Activated CD4-positive, alpha-beta T cell treated with anti-CD3 and anti-CD28 coated beads, Interleukin-2, amount 50 U/mL, for 24 hours (primary cell): ENCODE measurements around the gene BRAT1.

ENCODE experiments used
- DNase-seq, 2 donors: peaks; one replicate each; pipeline ENCODE4 v3.0.0-alpha.2; 2020; ENCODE audit warnings: low read depth in 1 of 2, low spot score in 1 of 2

BRAT1 gene

DNA sequence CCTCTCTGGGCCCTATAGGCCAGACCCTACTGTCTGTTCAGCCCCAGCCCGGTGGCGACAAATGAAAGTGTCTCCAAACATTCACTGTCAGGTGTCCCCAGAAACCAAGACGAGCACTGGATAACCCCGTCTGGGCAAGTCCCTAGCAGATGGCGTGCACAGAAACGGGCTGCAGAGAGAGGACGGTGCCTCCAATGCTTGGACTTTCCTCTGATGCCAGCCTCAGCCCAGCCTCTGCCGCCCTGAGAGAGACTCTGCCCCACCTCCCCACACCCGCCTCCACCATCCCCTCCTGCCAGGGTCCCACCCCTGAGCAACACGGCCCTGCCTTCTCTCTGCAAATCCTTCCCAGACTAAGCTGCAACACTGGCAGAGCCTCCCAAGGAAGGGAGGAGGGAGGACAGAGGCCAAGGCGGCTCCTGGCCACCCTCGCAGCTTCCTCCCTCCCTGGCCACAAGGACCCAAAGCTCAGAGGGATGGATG is 43.1 kb downstream of the BRAT1 start:
- DNase-seq: no peak

DNA sequence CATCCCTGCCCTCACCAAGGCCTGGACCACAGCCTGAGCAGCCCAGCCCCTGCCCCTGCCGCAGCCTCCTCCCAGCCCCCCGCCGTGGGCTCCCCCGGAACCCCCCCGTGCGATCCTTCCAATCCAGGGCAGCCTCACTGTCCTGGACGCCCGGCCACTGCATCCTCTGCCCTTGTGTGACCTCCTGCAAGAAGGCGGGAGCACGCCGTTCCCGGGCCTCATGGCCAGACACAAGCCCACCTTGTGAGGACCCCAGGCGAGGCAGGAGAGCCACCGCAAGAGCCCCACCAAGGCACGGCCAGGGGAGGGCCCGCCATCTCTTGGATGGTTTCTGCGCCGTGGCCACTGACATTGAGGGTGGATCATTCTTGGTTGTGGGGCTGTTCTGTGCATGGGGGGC is 43.6 kb downstream of the BRAT1 start:
- no peak for DNase-seq

DNA sequence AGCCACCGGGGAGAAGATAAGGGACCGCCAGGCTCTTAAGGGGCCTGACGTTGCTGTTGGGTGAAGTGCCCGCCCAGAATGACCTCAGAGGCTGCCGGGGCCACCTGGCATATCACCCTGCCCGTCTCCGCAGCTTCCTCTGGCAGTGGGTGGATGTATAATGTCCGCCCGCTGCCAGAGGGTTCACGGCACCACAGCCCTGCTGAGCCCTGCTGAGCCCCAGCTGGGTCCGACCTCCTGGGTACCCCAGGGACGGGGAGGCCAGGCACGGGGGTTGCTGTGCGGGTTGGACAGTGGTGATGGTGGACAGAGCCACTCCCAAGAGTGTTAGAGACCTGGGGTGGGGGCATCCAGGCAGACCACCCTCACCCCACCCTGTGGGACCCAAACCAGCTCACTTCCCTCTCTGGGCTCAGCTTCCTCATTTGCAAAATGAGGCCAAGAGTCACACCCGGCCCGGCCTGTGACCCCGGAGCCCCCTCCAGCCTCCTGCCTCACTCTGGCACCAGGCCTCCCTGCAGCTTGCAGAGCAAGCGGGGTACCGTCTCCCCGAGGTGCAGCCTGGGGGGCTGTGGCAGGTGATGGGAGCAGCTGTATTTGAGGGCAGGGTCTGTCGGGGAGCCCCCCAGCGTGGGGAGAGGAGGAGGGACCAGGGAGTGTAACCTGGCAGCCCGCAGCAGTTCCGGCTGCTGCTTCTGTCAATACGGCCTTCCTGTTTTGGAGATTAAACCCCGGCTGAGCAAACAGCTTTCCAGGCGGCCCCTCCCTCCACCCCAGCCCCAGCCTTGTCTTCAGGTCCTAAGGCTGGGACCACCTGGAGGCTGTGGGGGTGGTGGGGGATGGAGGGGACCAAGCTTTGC is 44.2 kb downstream of the BRAT1 start:
- DNase-seq: peak in 1 of 2 donors; percentile 37

DNA sequence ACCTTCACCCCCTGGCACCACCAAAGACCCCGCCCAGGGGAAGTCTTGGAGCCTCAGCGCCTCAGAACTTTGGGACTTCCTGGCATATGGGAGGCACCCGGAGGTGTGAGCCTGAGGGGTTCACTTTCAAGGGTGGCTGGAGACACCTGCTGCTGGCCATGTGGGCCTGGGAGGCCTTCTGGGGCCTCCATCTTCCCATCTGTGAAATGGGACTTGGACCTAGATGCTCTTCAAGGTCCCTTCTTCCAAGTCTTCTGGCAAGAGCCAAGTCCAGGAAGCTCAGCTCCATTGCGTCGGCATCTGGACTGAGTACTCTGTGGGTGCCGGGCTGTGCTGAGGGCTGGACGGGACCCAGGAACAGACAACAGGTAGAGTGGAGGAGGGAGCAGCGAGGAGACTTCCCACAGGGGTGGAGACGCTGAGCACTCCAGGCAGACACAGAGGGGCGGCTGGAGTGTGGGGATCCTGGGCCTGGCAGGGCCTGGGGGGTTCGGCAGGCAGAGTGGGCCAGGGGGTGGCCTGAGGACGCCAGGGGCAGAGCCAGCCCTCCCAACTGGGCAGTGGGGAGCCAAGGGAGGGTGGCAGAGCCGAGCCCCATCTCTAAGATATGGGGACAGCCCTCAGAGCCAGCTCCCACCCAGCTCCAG is 45.1 kb downstream of the BRAT1 start:
- DNase-seq: no peak

DNA sequence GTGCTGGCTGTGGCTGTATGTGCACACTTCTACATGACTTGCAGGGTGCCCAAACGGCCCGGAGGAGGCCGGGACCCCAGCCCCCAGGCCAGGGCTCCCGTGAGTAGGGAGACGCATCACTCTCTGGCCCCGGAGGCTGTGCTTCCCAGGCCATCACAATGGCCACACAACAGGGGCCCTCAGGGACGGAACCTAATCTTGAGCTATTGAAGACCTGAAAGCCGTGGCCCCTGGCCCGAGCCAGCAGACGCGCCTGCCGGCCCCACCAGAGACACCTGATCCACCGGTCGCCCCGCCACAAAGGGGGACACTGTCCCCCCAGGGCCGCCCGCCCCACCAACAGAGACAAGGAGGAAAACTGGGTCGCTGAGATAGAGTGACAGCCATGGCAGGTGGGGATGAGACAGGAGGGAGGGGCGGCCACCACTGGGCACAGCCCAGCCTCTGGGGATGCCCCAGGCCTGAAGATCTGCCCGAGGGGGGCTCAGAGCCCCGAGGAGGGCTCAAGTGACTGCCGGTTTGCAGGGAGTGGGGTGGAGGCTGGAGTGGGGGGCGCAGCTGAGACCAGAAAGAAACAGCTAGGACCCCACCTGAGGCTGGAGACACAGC is 45.9 kb downstream of the BRAT1 start:
- DNase-seq: no peak

DNA sequence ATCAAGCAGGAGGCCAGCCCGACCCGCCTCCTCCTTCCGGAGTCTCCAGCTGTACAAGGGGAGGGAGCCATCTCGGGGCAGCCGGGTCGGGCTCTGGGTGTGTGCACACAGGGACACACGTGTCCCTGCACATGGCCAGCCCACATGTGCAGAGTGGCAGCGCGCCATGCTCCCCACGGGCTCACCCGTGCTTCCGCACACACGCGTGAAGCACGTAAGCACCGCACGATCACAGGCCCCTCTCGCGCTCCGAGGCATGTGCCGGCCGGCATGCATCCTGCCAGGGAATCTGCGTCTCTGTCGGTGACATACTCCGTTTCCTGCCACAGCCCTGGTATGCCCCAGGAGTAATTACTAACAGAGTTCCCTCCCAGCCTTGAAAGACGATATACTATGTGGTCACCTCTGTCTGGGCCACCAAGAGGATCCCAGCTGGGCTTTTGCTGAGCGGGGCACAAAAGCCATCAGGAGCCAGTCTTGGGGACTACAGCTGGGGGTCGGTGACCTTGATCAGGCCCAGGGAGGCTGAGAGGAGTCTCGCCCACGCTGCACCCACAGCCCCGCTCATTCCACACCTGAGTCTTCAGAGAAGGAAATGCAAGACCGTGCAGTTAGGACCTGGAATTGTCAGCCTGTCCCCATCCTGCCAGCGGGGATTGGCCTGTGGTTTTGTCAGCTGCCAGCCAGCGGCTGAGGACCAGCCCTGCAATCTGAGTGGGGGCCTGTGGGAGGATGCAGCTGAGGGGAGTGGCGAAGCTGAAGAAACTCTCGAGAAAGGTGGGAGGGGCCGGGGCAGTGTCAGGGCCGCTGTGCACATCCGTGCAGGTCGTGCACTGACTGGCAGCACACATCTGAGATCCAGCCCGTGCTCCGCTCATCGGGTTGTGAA is 46.8 kb downstream of the BRAT1 start:
- peak in 1 of 2 donors; percentile 30 for DNase-seq

DNA sequence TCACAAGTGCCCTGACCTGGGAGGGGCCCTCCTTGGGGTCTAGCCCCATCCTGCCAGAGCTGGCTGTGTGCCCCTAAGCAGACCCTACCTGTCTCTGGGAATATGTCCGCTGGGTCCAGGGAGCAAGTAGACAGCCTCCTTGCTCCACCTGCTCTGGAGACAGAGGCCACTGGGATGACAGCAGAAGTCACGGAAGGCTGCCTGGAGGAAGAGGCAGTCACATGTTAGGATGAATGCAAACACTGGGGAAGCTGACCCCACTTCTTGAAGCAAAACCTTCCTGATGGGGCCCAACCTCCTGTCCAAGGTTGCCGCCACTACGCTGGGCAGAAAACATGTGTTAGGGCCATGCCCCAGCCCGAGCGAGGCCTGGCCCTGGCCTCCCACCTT is 47.4 kb downstream of the BRAT1 start:
- DNase-seq: no peak

DNA sequence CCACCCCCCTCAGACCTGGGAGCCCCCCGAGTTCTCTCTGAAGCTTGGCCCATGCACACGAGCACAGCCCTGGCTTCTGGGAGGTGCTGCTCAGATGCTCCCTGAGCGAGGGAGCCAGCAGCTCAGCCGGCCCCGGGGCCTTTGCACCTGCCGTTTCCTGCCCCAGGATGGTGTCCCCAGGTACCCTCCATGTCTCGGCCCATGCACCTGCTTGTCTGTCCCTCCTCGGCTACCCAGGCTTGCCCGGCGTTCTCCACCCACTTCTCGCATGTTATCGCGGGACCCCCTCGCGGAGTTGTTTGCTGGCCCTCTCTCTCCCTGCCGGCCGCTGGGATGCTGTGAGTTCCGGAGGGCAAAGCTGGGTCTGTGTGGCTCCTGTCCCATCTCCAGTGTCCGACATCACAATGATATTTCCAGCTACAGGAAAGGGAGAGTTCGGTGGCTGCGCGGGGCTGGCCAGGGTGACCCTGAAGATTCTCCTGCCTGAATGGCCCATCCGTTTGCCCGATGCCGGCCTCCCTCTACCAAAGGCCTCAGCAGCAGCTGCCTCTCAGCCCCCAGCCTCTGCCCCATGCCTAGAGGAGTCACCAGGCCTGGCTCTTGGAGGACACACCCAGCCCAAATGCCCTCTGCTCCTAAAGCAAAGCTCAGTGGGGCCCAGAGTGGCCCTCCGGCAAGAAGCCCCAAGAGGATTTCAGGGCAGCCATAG is 48.0 kb downstream of the BRAT1 start:
- no peak for DNase-seq

DNA sequence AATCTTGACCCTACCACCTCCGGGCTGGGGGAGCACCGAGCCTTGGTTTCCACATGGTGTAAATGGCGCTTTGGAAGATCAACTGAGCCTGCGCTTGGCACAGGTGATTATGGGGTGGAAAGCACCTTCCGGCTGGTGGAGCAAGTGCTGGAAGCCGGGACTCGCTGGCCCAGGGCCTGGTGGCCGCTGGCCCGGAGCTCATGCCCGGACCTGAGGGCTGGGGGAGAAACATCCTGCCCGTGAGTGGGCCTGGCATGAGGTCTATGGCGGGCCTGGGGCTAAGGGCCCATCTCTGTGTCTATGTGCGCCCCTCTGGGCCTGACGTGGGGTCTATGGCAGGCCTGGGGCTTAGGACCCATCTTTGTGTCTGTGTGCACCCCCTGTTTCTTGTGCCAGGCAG is 49.9 kb downstream of the BRAT1 start:
- DNase-seq: no peak

DNA sequence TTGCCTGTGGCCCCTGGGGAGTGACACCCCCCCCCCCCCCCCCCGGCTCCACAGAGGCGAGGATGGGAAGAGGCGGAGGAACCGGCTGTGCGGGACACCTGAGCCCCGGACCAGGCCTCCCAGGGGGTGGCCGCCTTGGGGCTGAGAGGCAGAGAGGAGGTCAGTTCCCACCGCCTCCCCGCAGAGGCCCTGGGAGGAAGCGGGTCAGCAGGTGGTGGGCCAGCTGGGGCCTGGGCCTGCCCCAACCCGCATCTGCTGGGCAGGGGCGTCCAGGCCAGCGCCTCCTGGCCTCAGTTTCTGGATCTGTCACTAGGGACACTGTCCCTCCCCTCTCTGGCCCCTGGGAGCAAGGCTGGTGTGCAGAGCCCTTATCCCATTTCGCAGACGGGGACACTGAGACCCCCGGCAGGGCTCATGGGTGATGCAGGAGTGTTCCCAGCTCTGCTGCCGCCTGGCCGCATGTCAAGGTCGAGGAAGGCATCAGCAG is 50.4 kb downstream of the BRAT1 start:
- no peak for DNase-seq

DNA sequence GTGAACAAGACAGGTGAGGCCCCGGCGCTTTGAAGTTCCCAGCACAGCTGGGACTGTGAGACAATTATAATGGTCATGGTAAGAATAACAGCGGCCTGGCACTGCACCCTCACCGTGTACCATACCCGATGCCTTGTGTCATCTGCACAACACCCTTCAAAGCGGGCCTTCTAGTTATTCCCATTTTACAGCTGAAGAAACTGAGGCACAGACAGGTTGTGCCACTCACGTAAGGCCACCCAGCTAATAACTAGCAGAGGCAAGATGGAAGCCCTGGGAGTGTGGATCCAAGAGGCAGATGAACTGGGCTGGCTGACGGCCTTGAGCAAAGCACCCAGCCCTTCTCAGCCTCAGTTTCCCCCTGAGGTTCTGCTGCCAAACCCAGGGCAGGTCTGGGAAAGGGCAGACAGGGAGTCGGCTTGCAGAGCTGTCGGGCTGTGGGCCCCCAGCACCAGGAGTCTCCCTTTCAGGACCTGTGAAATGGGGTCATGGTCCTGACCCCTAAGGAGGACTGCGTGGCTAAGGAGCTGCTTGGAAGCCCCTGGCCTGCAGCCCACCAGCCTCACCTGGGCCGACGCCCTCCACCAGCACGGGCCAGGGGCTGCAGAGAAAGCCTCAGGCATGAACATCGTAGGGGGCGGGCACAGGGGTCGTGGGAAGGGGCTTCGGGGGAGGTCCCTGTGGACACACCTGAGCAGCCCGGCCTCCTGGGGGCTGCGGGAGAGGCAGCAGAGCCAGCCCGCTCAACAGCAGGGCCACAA is 51.0 kb downstream of the BRAT1 start:
- DNase-seq: no peak

DNA sequence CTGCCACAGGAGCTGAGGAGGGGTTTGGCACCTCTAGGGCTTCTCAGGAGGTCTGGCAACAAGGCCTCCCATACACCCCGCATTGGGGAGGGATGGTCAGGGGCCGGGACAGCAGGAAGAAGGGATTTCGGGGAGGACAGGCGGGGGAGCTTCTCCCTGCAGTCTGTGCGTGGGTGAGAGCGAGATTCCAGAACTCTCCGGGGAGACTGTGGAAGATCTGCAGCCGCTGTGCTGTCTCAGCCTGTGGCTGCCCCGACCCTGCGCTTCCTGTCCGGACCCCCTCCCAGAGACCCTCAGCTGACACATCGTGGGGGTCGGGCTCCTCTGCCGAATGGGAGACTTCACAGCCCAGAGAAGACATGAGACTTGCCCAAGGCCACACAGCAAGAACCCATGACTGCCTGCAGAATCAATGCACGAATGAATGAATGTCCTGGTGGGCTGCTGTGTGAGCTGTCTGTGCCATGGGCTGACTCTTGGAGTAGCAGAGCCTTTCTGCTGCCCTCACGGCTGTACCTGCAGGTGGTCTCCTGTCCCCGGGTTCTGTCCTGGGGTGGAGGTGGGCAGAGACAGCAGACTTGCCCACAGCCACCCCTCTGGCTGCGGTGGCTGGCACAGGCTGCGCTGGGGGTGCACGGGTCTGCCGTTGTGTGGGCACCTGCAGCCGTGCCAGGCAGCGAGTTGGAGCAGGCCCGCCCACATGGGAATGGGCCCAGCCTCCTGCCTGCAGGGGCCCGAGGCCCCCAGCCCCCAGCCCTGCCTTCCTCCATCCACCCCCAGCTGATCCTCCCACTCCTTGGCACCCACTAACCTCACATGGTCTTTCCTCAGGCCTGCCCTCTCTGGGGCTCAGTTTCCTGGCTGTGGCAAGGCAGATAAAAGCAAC is 52.0 kb downstream of the BRAT1 start:
- DNase-seq: no peak

DNA sequence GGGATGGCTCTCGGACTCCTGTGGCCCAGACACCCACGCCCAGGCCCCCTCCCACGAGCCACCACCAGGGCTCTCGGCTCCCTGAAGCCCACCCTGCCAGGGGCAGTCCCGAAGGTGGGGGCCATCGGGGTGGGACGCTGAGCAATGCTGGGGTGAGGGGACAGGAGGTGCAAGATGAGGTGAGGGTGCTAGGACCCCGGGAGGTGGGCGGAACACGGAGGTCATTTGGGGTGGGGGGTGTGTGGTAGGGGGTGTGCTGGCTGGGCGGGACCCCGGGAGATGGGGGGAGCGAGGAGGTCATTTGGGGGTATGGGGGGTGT is 52.7 kb downstream of the BRAT1 start:
- DNase-seq: no peak

DNA sequence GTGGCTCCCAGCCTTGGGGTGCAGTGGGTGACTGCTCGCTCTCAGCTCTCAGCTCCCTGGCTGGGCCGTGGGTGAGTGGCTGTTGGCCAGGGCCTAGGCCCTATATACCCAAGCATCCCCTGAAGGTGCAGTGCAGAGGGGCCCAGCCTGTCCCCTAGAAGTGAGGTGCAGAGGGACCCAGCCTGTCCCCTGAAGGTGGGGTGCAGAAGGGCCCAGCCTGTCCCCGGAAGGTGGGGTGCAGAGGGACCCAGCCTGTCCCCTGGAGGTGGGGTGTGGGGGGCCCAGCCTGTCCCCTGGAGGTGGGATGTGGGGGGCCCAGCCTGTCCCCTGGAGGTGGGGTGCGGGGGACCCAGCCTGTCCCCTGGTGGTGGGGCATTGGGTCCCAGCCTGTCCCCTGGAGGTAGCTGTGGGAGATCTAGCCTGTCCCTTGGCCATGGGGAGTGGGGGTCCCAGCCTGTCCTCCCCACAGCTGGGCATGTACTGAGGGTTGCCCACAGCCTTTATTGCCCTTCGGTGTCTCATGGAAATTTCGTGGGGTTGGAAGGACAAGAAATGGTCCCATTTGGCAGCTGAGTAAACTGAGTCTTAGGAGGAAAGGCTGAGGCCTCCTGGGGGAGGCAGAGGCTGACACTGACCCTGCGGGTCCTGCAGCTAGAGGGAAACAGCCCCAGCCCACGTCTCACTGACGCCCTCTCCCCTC is 53.2 kb downstream of the BRAT1 start:
- DNase-seq: no peak

DNA sequence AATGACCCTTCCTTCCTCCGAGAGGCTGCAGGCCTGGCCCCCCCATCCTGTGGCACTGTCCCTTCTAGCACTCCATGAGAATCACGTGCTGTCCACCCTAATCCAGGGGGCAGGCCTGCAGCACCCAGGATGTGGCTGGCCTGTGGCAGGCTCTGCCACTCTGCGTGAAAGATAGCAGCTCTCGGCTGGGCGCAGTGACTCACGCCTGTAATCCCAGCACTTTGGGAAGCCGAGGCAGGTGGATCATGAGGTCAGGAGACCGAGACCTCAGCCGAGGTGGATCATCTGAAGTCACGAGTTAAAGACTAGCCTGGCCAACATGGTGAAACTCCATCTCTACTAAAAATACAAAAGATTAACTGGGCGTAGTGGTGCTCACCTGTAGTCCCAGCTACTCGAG is 54.6 kb downstream of the BRAT1 start:
- no peak for DNase-seq

DNA sequence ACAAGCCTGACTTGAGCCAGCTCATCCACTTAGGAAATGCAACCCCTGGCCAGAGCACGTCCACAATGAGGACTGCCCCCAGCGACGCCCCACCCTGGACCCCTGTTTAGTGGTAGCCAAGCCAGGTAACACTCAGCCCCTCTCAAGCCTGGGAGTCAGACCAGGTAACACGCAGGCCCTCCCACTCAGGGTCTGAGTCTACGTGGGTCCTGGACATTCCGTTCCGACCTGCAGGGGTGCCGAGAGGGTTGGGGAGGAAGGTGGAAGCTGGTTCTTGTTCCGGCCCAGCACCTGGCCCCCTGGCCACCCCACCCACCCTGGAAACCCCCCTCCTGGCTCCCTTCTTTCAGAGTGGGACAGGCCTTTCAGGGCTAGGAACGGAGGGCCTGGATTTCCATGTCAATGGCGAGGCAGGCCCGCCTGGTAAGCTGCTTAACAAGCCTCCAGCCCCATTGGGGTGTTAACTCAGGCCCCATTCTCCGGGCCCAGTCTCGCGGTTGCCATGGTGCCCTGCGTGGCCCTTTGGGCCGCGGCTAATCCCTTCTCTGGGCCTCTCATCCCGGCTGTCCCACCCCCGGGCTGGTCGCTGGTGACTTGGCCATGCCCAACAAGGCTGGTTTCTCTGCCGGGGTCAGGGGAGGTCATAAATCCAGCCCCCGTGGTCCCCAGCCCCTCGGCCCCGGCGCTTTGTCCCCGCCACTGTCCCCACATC is 55.4 kb downstream of the BRAT1 start:
- no peak for DNase-seq

DNA sequence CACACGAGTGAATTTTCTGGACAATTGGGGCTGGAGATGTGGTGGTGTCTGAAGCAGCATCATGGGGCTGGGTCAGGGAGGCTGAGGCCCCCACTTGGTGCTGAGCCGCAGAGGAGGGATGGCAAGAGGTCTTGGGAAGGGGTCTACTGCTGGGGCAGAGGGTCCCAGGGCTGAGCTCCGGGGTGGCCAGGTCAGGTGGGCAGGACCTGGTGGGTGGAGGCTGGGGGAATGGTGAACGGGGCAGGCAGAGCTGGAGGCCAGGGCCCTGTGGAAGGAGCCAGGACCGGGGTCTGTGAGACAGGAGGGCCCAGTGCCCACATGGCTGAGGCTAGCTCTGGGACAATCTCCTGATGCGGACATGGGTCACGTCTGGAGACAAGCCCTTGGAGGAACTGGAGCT is 56.1 kb downstream of the BRAT1 start:
- no peak for DNase-seq

DNA sequence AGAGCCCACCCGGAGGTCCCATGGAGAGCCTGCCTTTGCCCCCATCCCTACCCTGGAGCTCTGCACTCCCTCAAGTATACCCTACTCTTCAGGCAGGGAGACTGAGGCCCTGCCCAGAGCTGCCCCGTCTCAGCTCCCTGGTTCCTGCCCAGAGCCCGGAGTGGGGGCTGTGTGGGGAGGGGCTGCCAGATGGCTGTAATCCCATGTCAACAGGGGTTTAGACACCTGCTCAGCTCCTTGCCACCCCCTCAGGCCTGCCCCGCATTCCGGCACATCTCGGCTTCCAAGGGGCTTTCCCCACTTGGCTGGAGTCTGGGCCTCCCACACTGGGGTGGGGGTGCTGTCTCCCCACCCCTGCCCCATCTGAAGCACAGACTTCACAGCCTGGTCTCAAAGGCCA is 56.6 kb downstream of the BRAT1 start:
- no peak for DNase-seq
